Lower leg skin (tissue), 4 donors: ENCODE measurements around the gene ZNF302. TPM values are rescaled to one million over a fixed set of nuclear protein-coding genes. Genes with fewer than 3 reads are reported as not detected.

Experiments used
- DNase-seq, 2 donors: peaks; one replicate each; pipeline ENCODE4 v3.0.0-alpha.2; 2019; ENCODE audit warnings: low spot score in 2 of 2
- H3K4me3 ChIP-seq: fragments of 200-600 bp; sonication (generic); 2 replicates; pipeline ENCODE4 v1.5.1; 2017; ENCODE audit warnings: mild to moderate bottlenecking, low read depth; ENCODE audit not compliant: poor library complexity, severe bottlenecking
- POLR2A ChIP-seq, 2 donors: fragments of 450-650 bp; IDR thresholded peaks; one replicate each; pipeline ENCODE4 v1.6.1; 2016 to 2017; ENCODE audit warnings: antibody characterized with exemption in 2 of 2, mild to moderate bottlenecking in 1 of 2, moderate library complexity in 1 of 2
- WGBS, 2 donors: methylation state at CpG; one replicate each; pipeline ENCODE4 v1.1.5; 2018; 5-methylcytosine and 5-hydroxymethylcytosine counted together
- intact Hi-C: fragments of 100-400 bp; cut with DNase I; formaldehyde crosslinking; loops from one replicate; pipeline ENCODE4 v1.15.0; 2023; ENCODE audit warnings: low total_unique reads
- total RNA-seq, 4 donors: library from RNA; depleted of rRNA; stranded (reverse); fragments of >200 nt; gene quantifications; one replicate each; pipeline ENCODE4 v1.1.0, GENCODE V29; 2016
- TF ChIP-seq, protein P1 (sequence below), 3 donors: fragments of 450-650 bp; IDR thresholded peaks; one replicate each; pipeline ENCODE4 v1.5.1; 2016; ENCODE audit warnings: antibody characterized with exemption in 3 of 3, mild to moderate bottlenecking in 3 of 3, moderate library complexity in 2 of 3

Gene ZNF302
- total RNA-seq, 4 donors from 2014 or later, result 9.2 to 21.4 (median 11.6) TPM

- intact Hi-C loops, result no loop called here
- no peak for DNase-seq
- 36 to 63% methylated on average over 2 of the region's 2 CpGs for WGBS, 2 donors
- H3K4me3 ChIP-seq, result no peak overlapping the region
- TF ChIP-seq, protein P1, sequence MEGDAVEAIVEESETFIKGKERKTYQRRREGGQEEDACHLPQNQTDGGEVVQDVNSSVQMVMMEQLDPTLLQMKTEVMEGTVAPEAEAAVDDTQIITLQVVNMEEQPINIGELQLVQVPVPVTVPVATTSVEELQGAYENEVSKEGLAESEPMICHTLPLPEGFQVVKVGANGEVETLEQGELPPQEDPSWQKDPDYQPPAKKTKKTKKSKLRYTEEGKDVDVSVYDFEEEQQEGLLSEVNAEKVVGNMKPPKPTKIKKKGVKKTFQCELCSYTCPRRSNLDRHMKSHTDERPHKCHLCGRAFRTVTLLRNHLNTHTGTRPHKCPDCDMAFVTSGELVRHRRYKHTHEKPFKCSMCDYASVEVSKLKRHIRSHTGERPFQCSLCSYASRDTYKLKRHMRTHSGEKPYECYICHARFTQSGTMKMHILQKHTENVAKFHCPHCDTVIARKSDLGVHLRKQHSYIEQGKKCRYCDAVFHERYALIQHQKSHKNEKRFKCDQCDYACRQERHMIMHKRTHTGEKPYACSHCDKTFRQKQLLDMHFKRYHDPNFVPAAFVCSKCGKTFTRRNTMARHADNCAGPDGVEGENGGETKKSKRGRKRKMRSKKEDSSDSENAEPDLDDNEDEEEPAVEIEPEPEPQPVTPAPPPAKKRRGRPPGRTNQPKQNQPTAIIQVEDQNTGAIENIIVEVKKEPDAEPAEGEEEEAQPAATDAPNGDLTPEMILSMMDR (IDR thresholded peaks at IDR 0.05), result no peak
- TF ChIP-seq POLR2A (IDR thresholded peaks at IDR 0.05), result no peak
Measured at GRCh38 chr19:34692549-34692948, 15.1 kb downstream of the ZNF302 start.

DNA sequence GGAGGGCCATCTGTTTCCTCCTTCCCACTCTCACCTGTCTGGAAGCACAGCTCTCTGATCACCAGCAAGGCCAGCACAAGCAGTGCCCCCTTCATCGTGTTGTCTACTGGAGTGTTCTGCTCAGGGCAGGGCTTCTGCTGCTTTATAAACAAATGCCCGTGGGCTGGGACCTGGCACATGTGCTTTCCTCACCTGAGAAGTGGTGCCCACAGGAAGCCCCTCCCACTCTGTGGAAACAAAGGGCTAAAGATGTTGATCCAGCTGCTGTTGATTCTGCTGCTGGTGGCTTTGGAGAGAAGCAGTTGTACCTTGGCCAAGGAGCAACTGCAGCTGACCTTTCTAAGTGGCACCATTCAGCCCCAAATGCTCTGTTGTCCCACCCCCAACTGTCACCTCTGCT is 30.2 kb downstream of the ZNF302 start:
- no peak for TF ChIP-seq POLR2A (IDR thresholded peaks at IDR 0.05)
- TF ChIP-seq, protein P1 (IDR thresholded peaks at IDR 0.05), result no peak
- 64 to 79% methylated on average over 2 of the region's 2 CpGs for WGBS, 2 donors

GRCh38 chr19:34711890-34712289 is 34.4 kb downstream of the ZNF302 start:
- no peak for TF ChIP-seq POLR2A (IDR thresholded peaks at IDR 0.05)
- TF ChIP-seq, protein P1 (IDR thresholded peaks at IDR 0.05), result no peak
- WGBS, 2 donors, result 68 to 69% methylated on average over 6 of the region's 6 CpGs
- no peak overlapping the region for H3K4me3 ChIP-seq
- no peak for DNase-seq
- intact Hi-C loops, result loop anchor here (5.0 to 10.0 kb wide), 3 partner anchors 77 to 937 kb away; no protein-coding TSS in a partner anchor

More for the DNA sequence above, 30.2 kb downstream of the ZNF302 start:
- no peak for DNase-seq
- intact Hi-C loops, result no loop called here
- H3K4me3 ChIP-seq, result no peak overlapping the region

DNA sequence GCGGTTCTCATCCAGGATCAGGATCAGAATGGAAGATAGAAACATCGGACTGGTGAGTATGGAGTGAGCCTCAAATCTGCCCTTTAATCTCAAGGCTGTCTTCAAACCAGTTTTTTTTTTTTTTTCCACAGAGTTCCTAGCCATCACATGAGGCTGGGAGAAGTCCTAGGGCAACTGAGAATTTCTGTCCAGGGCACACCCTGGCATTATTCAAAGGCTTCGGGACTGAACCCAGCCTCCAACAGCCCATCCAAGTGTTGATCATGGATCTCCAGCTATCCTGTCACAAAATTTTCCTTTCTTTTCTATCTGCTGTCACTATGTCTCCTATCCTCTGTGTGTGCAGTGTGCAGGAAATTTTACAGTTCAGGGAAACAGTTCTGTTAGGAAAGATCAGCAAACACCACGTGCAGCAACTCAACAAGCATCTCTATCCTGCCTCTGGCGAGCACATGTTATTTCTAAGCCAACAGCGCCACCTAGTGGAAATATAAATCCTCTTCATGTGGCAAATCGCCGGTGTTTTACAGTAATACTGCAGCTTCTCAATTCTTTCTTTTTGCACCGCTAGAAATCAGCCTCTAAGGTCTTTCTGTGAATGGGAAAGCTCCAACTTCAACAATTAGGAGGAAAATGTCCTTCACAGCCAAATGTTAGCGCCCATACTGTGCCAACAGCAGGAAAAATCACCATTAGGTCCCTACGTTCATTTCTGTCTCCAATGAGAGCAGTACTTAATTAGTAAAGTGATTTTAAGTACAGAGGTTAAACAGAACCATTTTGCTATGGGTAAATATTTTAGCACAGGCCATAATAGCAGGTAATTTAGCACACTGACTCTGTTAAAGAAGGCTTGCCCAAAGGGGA is 35.1 kb downstream of the ZNF302 start:
- DNase-seq, result peak in 1 of 2 donors; percentile 71

DNA sequence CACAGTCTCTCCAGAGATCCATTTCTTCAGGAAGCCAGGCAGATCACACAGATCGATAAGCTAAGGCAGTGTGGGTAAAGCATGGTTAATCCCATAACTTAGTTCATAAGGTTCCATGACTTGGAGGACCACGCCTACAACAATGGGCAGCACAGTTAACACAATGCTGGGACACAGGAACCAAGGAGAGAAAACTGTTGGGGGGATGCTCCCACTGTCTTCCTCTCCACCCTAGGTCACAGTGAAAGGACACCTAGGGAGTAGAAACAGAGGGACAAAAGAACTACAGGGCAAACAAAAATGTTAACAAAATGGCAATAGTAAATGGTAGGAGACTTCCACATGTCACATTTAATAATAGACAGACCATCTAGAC is 35.8 kb downstream of the ZNF302 start:
- intact Hi-C loops, result loop anchor here (5.0 to 10.0 kb wide), 3 partner anchors 78 to 938 kb away; no protein-coding TSS in a partner anchor
- 82 to 89% methylated on average over 2 of the region's 2 CpGs for WGBS, 2 donors
- no peak overlapping the region for H3K4me3 ChIP-seq
- no peak for DNase-seq
- TF ChIP-seq, protein P1 (IDR thresholded peaks at IDR 0.05), result no peak
- TF ChIP-seq POLR2A (IDR thresholded peaks at IDR 0.05), result no peak

More for the DNA sequence above, 35.1 kb downstream of the ZNF302 start:
- WGBS, 2 donors, result 33 to 35% methylated on average over 11 of the region's 11 CpGs
- no peak overlapping the region for H3K4me3 ChIP-seq
- TF ChIP-seq POLR2A (IDR thresholded peaks at IDR 0.05), result no peak
- TF ChIP-seq, protein P1 (IDR thresholded peaks at IDR 0.05), result peak in 1 of 3 donors; percentile 64
- intact Hi-C loops, result loop anchor here (5.0 to 10.0 kb wide), 3 partner anchors 78 to 938 kb away; no protein-coding TSS in a partner anchor
